Transverse colon (tissue), 4 donors: ENCODE results near the gene LYPD3.

Experiments used
- CTCF ChIP-seq, 5 experiments: fragments of 200-600 bp in 3 of 5; fragments of 450-650 bp in 2 of 5; sonication (generic) in 3 of 5; IDR thresholded peaks; 1 replicate in 2 of 5; 2 replicates in 3 of 5; pipeline ENCODE4 v1.5.1; 2016 to 2017; ENCODE audit warnings: antibody characterized with exemption in 5 of 5, inconsistent platforms in 3 of 5, mild to moderate bottlenecking in 2 of 5, moderate library complexity in 1 of 5
- EP300 ChIP-seq: sonication (generic); formaldehyde crosslinking; IDR thresholded peaks from one replicate; pipeline ENCODE4 v1.6.1; 2017; ENCODE audit warnings: antibody characterized with exemption, low read depth
- POLR2A ChIP-seq: fragments of 450-650 bp; IDR thresholded peaks from one replicate; pipeline ENCODE4 v1.6.1; 2016; ENCODE audit warnings: antibody characterized with exemption, mild to moderate bottlenecking, moderate library complexity
- POLR2AphosphoS5 ChIP-seq, 3 donors: sonication (generic); formaldehyde crosslinking; IDR thresholded peaks; one replicate each; pipeline ENCODE4 v1.6.1; 2016; ENCODE audit warnings: antibody characterized with exemption in 3 of 3

- TF ChIP-seq CTCF (IDR thresholded peaks at IDR 0.05) = no peak
- TF ChIP-seq POLR2AphosphoS5 (IDR thresholded peaks at IDR 0.05) = no peak
- TF ChIP-seq POLR2A = no peak
- TF ChIP-seq EP300 = no peak
Measured at GRCh38 chr19:43489979-43490599, 24.7 kb upstream of the LYPD3 start.
